CD4-positive, alpha-beta T cell (primary cell): ENCODE data around the gene LMBR1L. TPM values are rescaled to one million over a fixed set of nuclear protein-coding genes. Genes with fewer than 3 reads are reported as not detected.

Source experiments
- ATAC-seq: fragments of 200-7000 bp; cut with Tn5 transposase; one replicate; pipeline ENCODE4 v1.10.0; 2022; ENCODE audit warnings: mild to moderate bottlenecking; ENCODE audit not compliant: poor library complexity
- CTCF ChIA-PET: fragments of 350-600 bp; sonication (Branson Sonifier 250); formaldehyde crosslinking; loops from one replicate; lab custom pipeline; 2021; ENCODE audit warnings: antibody characterized with exemption, inconsistent platforms; lab: Charles Lee
- POLR2A ChIA-PET: fragments of 350-600 bp; sonication (Branson Sonifier 250); formaldehyde crosslinking; loops from one replicate; lab custom pipeline; 2021; ENCODE audit warnings: antibody characterized with exemption, inconsistent platforms; lab: Charles Lee
- DNase-seq, 14 experiments: peaks; one replicate each; pipeline ENCODE4 v3.0.0-alpha.2; 2013 to 2020; ENCODE audit warnings: mixed read lengths in 2 of 14
- H3K27ac ChIP-seq, 2 donors: one replicate each; pipeline versions ENCODE4 v1.5.1 to v1.7.0; 2013; ENCODE audit warnings: low read length in 2 of 2, low read depth in 1 of 2, mild to moderate bottlenecking in 1 of 2
- H3K27me3 ChIP-seq, 2 experiments: 1 replicate in 1 of 2; 2 replicates in 1 of 2; pipeline versions ENCODE4 v1.6.1 to v1.7.0; 2013; ENCODE audit warnings: low read length in 2 of 2, control low read depth in 1 of 2, mild to moderate bottlenecking in 1 of 2, moderate library complexity in 1 of 2; ENCODE audit not compliant: insufficient read depth in 2 of 2, control insufficient read depth in 1 of 2
- H3K36me3 ChIP-seq: one replicate; pipeline ENCODE4 v1.6.1; 2013; ENCODE audit warnings: low read length, control low read depth; ENCODE audit not compliant: insufficient read depth
- H3K4me1 ChIP-seq: one replicate; pipeline ENCODE4 v1.6.1; 2013; ENCODE audit warnings: low read length, control low read depth; ENCODE audit not compliant: insufficient read depth
- H3K4me3 ChIP-seq: one replicate; pipeline ENCODE4 v1.5.1; 2013; ENCODE audit warnings: mild to moderate bottlenecking, low read length, moderate library complexity
- H3K9me3 ChIP-seq, 2 experiments: 1 replicate in 1 of 2; 2 replicates in 1 of 2; pipeline versions ENCODE4 v1.6.1 to v1.7.0; 2013; ENCODE audit warnings: low read length in 2 of 2, mild to moderate bottlenecking in 2 of 2, control low read depth in 1 of 2, moderate library complexity in 1 of 2; ENCODE audit not compliant: control insufficient read depth in 1 of 2, insufficient read depth in 1 of 2
- H3K27ac Mint-ChIP-seq: one replicate; pipeline ENCODE4 v1.8.0; 2020; ENCODE audit warnings: mixed read lengths
- H3K27me3 Mint-ChIP-seq: one replicate; pipeline ENCODE4 v1.8.0; 2021; ENCODE audit warnings: mixed read lengths
- H3K36me3 Mint-ChIP-seq: one replicate; pipeline ENCODE4 v1.8.0; 2021; ENCODE audit warnings: low read depth, mixed read lengths
- H3K4me1 Mint-ChIP-seq: one replicate; pipeline ENCODE4 v1.8.0; 2021; ENCODE audit warnings: low read depth, mixed read lengths
- H3K4me3 Mint-ChIP-seq: one replicate; pipeline ENCODE4 v1.8.0; 2020; ENCODE audit warnings: mild to moderate bottlenecking, mixed read lengths
- H3K9me3 Mint-ChIP-seq: one replicate; pipeline ENCODE4 v1.8.0; 2020; ENCODE audit warnings: mixed read lengths
- CTCF ChIP-seq: fragments of 200-600 bp; IDR thresholded peaks from one replicate; pipeline ENCODE4 v1.8.0; 2022; ENCODE audit warnings: antibody characterized with exemption, mild to moderate bottlenecking
- intact Hi-C, 2 experiments: fragments of 100-400 bp; cut with DNase I in 1 of 2; cut with micrococcal nuclease in 1 of 2; formaldehyde crosslinking; loops; one replicate each; pipeline versions ENCODE4 v1.15.1 to v1.9.0; 2023 to 2025; cut with DNase I, micrococcal nuclease
- total RNA-seq, 174 experiments: library from RNA in 2 of 174; stranded (reverse) in 2 of 174; gene quantifications; one replicate each; pipeline ENCODE4 v1.2.3 and lab custom pipeline; 2021 to 2026

Gene LMBR1L
- total RNA-seq, 2 experiments from 2014 or later = 401 to 418 TPM

GRCh38 chr12:49055092-49055491 is 55.6 kb downstream of the LMBR1L start:
- no peak overlapping the region for H3K4me3 ChIP-seq
- Mint-ChIP-seq H3K9me3 (no peaks in the 10 kb centered on the region), H3K27me3 (no peaks in the 10 kb centered on the region), H3K36me3 (peaks cover 74% of the 10 kb centered on the region), H3K4me1 (peaks cover 55% of the 10 kb centered on the region), H3K27ac (peak overlapping the region; percentile 44), H3K4me3 (no peak overlapping the region)
- no peak overlapping the region for H3K27ac ChIP-seq
- peaks cover 58% of the 10 kb centered on the region for H3K4me1 ChIP-seq
- no peaks in the 10 kb centered on the region for H3K9me3 ChIP-seq
- peaks cover 52% of the 10 kb centered on the region for H3K36me3 ChIP-seq
- POLR2A ChIA-PET = interaction anchor here (0.6 to 1.6 kb wide), 5 partner anchors 39 to 180 kb away, joined by 3 to 10 read pairs (median 6); partner anchors contain the start of genes ARF3 and TUBA1A
- TF ChIP-seq CTCF = no peak
- intact Hi-C loops = no loop called here
- ATAC-seq (no peak), DNase-seq (no peak)
- no peaks in the 10 kb centered on the region for H3K27me3 ChIP-seq
- CTCF ChIA-PET = interaction anchor here (0.6 to 2.1 kb wide), 5 partner anchors 9 to 141 kb away, joined by 4 to 9 read pairs (median 6); no protein-coding TSS in a partner anchor

- H3K4me1 Mint-ChIP-seq = peaks cover 55% of the 10 kb centered on the region
These were observed 56.1 kb downstream of the LMBR1L start for GRCh38 chr12:49054524-49054923.

GRCh38 chr12:49054096-49054495 is 56.6 kb downstream of the LMBR1L start:
- H3K27me3 Mint-ChIP-seq = no peaks in the 10 kb centered on the region
- H3K9me3 ChIP-seq = no peaks in the 10 kb centered on the region
- ChIA-PET CTCF (interaction anchor here (1.2 kb wide), 1 partner anchor 10 kb away, joined by 5 read pairs; no protein-coding TSS in a partner anchor), POLR2A (no interaction called here)
- peaks cover 54% of the 10 kb centered on the region for H3K4me1 ChIP-seq
- no peaks in the 10 kb centered on the region for H3K27me3 ChIP-seq
- no peak overlapping the region for H3K27ac Mint-ChIP-seq
- intact Hi-C loops = no loop called here
- H3K27ac ChIP-seq = no peak overlapping the region
- DNase-seq = no peak
- H3K36me3 Mint-ChIP-seq = peaks cover 79% of the 10 kb centered on the region
- H3K4me1 Mint-ChIP-seq = peaks cover 52% of the 10 kb centered on the region
- TF ChIP-seq CTCF = no peak
- no peak overlapping the region for H3K4me3 ChIP-seq
- H3K36me3 ChIP-seq = peaks cover 62% of the 10 kb centered on the region
- no peaks in the 10 kb centered on the region for H3K9me3 Mint-ChIP-seq
- H3K4me3 Mint-ChIP-seq = no peak overlapping the region
- no peak for ATAC-seq

More at GRCh38 chr12:49054524-49054923, 56.1 kb downstream of the LMBR1L start:
- no peaks in the 10 kb centered on the region for H3K27me3 ChIP-seq
- peaks cover 58% of the 10 kb centered on the region for H3K4me1 ChIP-seq
- no peak overlapping the region for H3K27ac ChIP-seq
- no peak for DNase-seq
- no peak for ATAC-seq
- intact Hi-C loops = no loop called here
- H3K9me3 Mint-ChIP-seq = no peaks in the 10 kb centered on the region
- H3K27me3 Mint-ChIP-seq = no peaks in the 10 kb centered on the region
- H3K9me3 ChIP-seq = no peaks in the 10 kb centered on the region
- H3K27ac Mint-ChIP-seq = peak overlapping the region; percentile 44
- no peak overlapping the region for H3K4me3 ChIP-seq
- peaks cover 79% of the 10 kb centered on the region for H3K36me3 Mint-ChIP-seq
- ChIA-PET POLR2A (interaction anchor here (0.6 kb wide), 1 partner anchor 181 kb away, joined by 4 read pairs; no protein-coding TSS in a partner anchor), CTCF (interaction anchor here (2.1 kb wide), 1 partner anchor 11 kb away, joined by 9 read pairs; no protein-coding TSS in a partner anchor)
- H3K4me3 Mint-ChIP-seq = no peak overlapping the region
- no peak for TF ChIP-seq CTCF
- peaks cover 58% of the 10 kb centered on the region for H3K36me3 ChIP-seq
